Thymus (tissue), 11 donors: Measurements from ENCODE around the gene NDC80. TPM values are rescaled to one million over a fixed set of nuclear protein-coding genes. Genes with fewer than 3 reads are reported as not detected.
A peak's percentile ranks its signal among the peaks of the same experiment; 100 is the strongest.
"Not testable (repeated sequence)": the region's sequence is repeated elsewhere in the genome, so short reads cannot be mapped to it uniquely, and the experiment has no call there.

Experiments
- DNase-seq, 9 donors: peaks; one replicate each; pipeline ENCODE4 v3.0.0-alpha.2; 2013; ENCODE audit warnings: low spot score in 9 of 9, low read depth in 6 of 9, missing footprints in 1 of 9
- H3K27ac ChIP-seq, 2 donors: one replicate each; pipeline ENCODE4 v1.5.1; 2013; ENCODE audit warnings: control low read depth in 1 of 2, low read depth in 1 of 2, low read length in 1 of 2, mild to moderate bottlenecking in 1 of 2, moderate library complexity in 1 of 2
- H3K27me3 ChIP-seq, 2 donors: one replicate each; pipeline ENCODE4 v1.5.1; 2013; ENCODE audit warnings: low read length in 1 of 2; ENCODE audit not compliant: control insufficient read depth in 2 of 2, insufficient read depth in 1 of 2
- H3K36me3 ChIP-seq, 2 donors: one replicate each; pipeline ENCODE4 v1.5.1; 2013; ENCODE audit warnings: low read length in 1 of 2, mild to moderate bottlenecking in 1 of 2, moderate library complexity in 1 of 2; ENCODE audit not compliant: control insufficient read depth in 2 of 2, insufficient read depth in 2 of 2
- H3K4me1 ChIP-seq, 2 donors: one replicate each; pipeline ENCODE4 v1.5.1; 2013; ENCODE audit warnings: low read length in 2 of 2; ENCODE audit not compliant: control insufficient read depth in 2 of 2, insufficient read depth in 2 of 2
- H3K4me3 ChIP-seq, 2 donors: one replicate each; pipeline ENCODE4 v1.5.1; 2013; ENCODE audit warnings: low read length in 2 of 2, control low read depth in 1 of 2, mild to moderate bottlenecking in 1 of 2
- H3K9me3 ChIP-seq, 2 donors: one replicate each; pipeline ENCODE4 v1.5.1; 2013; ENCODE audit warnings: low read length in 1 of 2, mild to moderate bottlenecking in 1 of 2; ENCODE audit not compliant: control insufficient read depth in 2 of 2, insufficient read depth in 1 of 2
- WGBS: extraction: QIAGEN DNeasy Blood & Tissue Kit; methylation state at CpG from one replicate; pipeline ENCODE4 v1.1.7; 2013; 5-methylcytosine and 5-hydroxymethylcytosine counted together
- polyA plus RNA-seq: library from polyadenylated mRNA; stranded (reverse); fragments of 200-250 nt; gene quantifications from one replicate; pipeline ENCODE4 v1.2.3, GENCODE V29; 2013
- total RNA-seq: library from RNA; stranded (reverse); fragments of 120-200 nt; gene quantifications from one replicate; pipeline ENCODE4 v1.2.4, GENCODE V29; 2013
- donor health status: healthy.

NDC80 gene
- total and polyA plus RNA-seq, 2 donors, result 9.9 to 43.7 TPM

DNA sequence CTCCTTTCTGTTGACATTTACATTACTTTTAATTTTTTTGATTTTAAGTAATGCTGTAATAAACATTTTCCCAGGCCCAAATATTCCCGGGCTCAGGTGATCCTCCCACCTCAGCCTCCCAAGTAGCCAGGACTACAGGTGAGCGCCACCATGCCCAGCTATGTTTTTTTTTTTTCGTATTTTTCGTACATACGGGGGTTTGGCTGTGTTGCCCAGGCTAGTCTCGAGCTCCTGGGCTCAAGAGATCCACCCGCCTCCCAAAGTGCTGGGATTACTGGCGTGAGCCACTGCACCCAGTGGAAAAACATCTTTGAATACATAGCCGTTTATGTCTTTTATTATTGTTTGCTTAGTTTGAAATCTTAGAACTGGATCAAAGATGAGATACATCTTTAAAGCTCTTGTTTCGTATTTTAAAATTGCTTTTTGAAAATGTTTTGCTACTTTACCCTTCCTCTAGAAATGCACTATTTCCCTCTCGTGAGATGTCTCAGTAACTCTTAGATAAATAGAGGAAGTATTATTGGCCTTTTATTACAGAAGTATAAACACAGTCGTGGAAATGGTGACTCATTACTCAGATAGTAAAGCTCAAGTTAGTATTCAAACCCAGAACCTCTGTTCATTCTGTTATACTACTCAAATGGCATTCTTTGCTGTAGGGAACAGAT lies 86.6 kb downstream of the NDC80 start:
- Histone ChIP-seq H3K4me1 (peaks cover 10 to 13% of the 10 kb centered on the region in 2 donors), H3K36me3 (peaks cover 0 to 2% of the 10 kb centered on the region in 2 donors), H3K9me3 (peaks cover 0 to 3% of the 10 kb centered on the region in 2 donors), H3K27ac (peak overlapping the region; percentile 21 to 52), H3K27me3 (no peaks in the 10 kb centered on the region), H3K4me3 (peak overlapping the region; percentile 80)
- WGBS, result 75% methylated on average over 12 of the region's 12 CpGs
- DNase-seq, result no peak

DNA sequence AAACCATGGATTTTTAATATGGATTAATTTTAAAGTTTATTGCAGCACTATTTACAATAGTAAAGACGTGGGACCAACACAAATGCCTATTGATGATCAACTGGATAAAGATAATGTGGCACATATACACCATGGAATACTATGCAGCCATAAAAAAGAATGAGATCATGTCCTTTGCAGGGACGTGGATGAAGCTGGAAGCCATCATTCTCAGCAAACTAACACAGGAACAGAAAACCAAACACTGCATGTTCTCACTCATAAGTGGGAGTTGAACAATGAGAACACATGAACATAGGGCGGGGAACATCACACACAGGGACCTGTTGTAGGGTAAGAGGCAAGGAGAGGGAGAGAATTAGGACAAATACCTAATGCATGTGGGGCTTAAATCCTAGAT lies 89.5 kb downstream of the NDC80 start:
- DNase-seq, H3K4me1 ChIP-seq, H3K27me3 ChIP-seq, H3K36me3 ChIP-seq, H3K4me3 ChIP-seq, H3K9me3 ChIP-seq, H3K27ac ChIP-seq: not testable (repeated sequence)
- WGBS, result 98% methylated on average over 3 of the region's 3 CpGs

DNA sequence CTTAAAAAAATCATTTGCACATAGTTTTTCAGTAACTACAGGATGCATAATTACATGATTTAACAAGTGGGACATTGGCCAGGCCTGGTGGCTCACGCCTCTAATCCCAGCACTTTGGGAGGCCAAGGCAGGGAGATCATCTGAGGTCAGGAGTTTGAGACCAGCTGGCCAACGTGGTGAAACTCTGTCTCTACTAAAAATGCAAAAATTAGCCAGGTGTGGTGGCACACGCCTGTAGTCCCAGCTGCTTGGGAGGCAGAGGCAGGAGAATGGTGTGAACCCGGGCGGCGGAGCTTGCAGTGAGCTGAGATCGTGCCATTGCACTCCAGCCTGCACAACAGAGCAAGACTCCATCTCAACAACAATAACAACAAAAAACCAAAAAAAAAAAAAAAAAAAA lies 90.9 kb downstream of the NDC80 start:
- not testable (repeated sequence) for H3K4me1 ChIP-seq, H3K27ac ChIP-seq, H3K9me3 ChIP-seq, H3K27me3 ChIP-seq, DNase-seq, H3K4me3 ChIP-seq
- 95% methylated on average over 7 of the region's 7 CpGs for WGBS
- H3K36me3 ChIP-seq, result peaks cover 0 to 13% of the 10 kb centered on the region in 2 donors

DNA sequence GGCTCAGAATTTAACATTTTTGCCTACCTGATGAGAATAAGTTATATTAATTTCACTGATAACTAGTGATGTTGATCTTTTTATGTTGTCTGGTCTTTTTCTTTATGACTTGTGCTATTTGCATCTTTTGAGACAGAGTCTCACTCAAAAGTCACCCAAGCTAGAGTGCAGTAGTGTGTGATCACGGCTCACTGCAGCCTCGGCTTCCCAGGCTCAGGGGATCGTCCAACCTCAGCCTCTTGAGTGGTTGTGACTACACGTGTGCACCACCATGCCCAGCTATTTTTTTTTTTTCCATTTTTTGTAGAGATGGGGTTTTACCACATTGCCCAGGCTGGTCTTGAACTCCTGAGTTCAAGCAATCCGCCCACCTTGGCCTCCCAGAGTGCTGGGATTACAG lies 91.6 kb downstream of the NDC80 start:
- no peak for DNase-seq
- H3K27me3 ChIP-seq, result no peaks in the 10 kb centered on the region
- no peak overlapping the region for H3K27ac ChIP-seq
- peaks cover 2 to 17% of the 10 kb centered on the region in 2 donors for H3K36me3 ChIP-seq
- peaks cover under 1 to 4% of the 10 kb centered on the region in 2 donors for H3K4me1 ChIP-seq
- WGBS, result 88% methylated on average over 5 of the region's 5 CpGs
- H3K4me3 ChIP-seq, result no peak overlapping the region
- peaks cover 0 to 3% of the 10 kb centered on the region in 2 donors for H3K9me3 ChIP-seq

Other genes with a start within 250 kb of the NDC80 start
- 9.3 TPM for gene METTL4, start 52 bp upstream of the NDC80 start, total RNA-seq
- gene METTL4, start 52 bp upstream of the NDC80 start, polyA plus RNA-seq, result 18.9 TPM
- gene SMCHD1, start 84.2 kb downstream of the NDC80 start, total RNA-seq, result 87.8 TPM
- 26.6 TPM for gene SMCHD1, start 84.2 kb downstream of the NDC80 start, polyA plus RNA-seq